ENCODE measurements around the gene CISH. TPM values are rescaled to one million over a fixed set of nuclear protein-coding genes. Genes with fewer than 3 reads are reported as not detected.
A peak's percentile ranks its signal among the peaks of the same experiment; 100 is the strongest.

CISH gene
- total RNA-seq, 4 donors from 2014 or later, result 3.3 to 50.5 (median 20.3) TPM

DNA sequence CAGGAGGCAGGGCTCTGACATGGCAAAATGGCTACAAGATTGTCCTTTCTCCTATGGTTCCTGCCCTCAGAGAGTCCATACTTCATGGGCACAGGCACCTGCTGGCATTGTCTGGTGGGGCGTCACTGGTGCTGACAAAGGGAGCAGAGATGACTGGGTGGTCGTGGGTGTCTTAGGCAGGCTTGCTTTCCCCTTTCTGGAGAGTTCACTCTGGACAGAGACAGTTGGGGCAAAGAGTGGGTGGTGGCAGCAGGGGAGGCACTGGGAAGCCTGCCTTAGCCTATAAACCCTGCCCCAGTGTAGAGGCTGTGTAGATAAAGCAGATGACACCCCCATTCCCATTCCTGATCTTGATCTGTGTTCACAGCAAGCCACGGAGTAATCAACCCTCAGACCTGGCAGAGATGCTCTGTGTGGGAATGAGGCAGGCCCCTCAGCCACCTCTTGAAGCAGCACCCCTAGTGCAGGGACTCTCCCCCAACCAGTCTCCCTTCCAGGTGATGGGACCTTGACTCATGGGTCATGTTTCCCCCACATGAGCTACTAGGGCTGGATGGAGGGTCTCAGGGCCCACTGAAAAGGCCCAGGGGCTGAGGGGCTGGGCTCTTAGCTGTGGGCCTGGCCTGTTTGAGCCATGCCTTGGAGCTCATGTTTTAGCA lies 42.5 kb upstream of the CISH start:
- in situ Hi-C loops (cut with MboI; ENCODE audit: low sequenced_read_pairs in 4 of 4), result no loop called here

DNA sequence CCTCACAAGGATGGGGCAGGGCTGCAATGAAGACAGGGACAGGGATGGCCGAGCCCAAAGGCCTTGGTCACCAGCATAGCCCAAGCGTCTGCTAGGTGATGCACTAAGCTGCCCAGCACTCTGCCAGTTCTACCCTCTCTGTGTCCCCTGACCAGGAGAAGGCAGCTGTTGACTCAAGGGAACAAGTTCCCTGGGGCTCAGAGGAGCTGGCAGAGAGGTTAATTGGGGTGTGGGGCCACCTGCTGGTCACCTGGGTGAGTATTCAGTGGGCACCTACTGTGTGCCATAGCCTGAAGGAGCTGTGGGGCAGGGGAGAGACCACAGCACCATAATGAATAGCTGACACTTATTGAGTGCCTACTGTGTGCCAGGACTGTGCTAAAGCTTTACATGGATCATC lies 41.1 kb upstream of the CISH start:
- intact Hi-C loops (cut with DNase I; ENCODE audit: low total_unique reads) (loop anchor here (1.0 to 2.0 kb wide), 3 partner anchors 25 to 80 kb away; no protein-coding TSS in a partner anchor), in situ Hi-C loops (cut with MboI; ENCODE audit: low sequenced_read_pairs in 4 of 4) (no loop called here)
- Histone ChIP-seq H3K4me1 (peaks cover 27 to 32% of the 10 kb centered on the region in 2 donors), H3K27ac (peak overlapping the region; percentile 54 to 74 (median 69)), H3K9me3 (no peaks in the 10 kb centered on the region), H3K36me3 (peaks cover 0 to 12% of the 10 kb centered on the region in 2 donors), H3K4me3 (no peak overlapping the region), H3K27me3 (no peaks in the 10 kb centered on the region)
- no peak for TF ChIP-seq POLR2A (IDR thresholded peaks at IDR 0.05)
- TF ChIP-seq, protein P1, sequence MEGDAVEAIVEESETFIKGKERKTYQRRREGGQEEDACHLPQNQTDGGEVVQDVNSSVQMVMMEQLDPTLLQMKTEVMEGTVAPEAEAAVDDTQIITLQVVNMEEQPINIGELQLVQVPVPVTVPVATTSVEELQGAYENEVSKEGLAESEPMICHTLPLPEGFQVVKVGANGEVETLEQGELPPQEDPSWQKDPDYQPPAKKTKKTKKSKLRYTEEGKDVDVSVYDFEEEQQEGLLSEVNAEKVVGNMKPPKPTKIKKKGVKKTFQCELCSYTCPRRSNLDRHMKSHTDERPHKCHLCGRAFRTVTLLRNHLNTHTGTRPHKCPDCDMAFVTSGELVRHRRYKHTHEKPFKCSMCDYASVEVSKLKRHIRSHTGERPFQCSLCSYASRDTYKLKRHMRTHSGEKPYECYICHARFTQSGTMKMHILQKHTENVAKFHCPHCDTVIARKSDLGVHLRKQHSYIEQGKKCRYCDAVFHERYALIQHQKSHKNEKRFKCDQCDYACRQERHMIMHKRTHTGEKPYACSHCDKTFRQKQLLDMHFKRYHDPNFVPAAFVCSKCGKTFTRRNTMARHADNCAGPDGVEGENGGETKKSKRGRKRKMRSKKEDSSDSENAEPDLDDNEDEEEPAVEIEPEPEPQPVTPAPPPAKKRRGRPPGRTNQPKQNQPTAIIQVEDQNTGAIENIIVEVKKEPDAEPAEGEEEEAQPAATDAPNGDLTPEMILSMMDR (IDR thresholded peaks at IDR 0.05 in 4 of 5, conservative IDR thresholded peaks at IDR 0.05 in 1 of 5), result peak; percentile 42 to 83 (median 71)
- peak; percentile 42 to 60 for ATAC-seq
- DNase-seq, result peak; percentile 33 to 75

More for the DNA sequence above, 42.5 kb upstream of the CISH start:
- H3K4me1 ChIP-seq, result peaks cover 16 to 19% of the 10 kb centered on the region in 2 donors
- intact Hi-C loops (cut with DNase I; ENCODE audit: low total_unique reads), result loop anchor here (2.0 kb wide), 1 partner anchor 81 kb away; no protein-coding TSS in a partner anchor
- TF ChIP-seq POLR2A (IDR thresholded peaks at IDR 0.05), result no peak
- TF ChIP-seq, protein P1 (IDR thresholded peaks at IDR 0.05 in 4 of 5, conservative IDR thresholded peaks at IDR 0.05 in 1 of 5), result no peak
- DNase-seq (no peak), ATAC-seq (no peak)
- H3K27ac ChIP-seq, result no peak overlapping the region
- H3K4me3 ChIP-seq, result no peak overlapping the region
- no peaks in the 10 kb centered on the region for H3K9me3 ChIP-seq
- H3K36me3 ChIP-seq, result no peaks in the 10 kb centered on the region
- H3K27me3 ChIP-seq, result no peaks in the 10 kb centered on the region

DNA sequence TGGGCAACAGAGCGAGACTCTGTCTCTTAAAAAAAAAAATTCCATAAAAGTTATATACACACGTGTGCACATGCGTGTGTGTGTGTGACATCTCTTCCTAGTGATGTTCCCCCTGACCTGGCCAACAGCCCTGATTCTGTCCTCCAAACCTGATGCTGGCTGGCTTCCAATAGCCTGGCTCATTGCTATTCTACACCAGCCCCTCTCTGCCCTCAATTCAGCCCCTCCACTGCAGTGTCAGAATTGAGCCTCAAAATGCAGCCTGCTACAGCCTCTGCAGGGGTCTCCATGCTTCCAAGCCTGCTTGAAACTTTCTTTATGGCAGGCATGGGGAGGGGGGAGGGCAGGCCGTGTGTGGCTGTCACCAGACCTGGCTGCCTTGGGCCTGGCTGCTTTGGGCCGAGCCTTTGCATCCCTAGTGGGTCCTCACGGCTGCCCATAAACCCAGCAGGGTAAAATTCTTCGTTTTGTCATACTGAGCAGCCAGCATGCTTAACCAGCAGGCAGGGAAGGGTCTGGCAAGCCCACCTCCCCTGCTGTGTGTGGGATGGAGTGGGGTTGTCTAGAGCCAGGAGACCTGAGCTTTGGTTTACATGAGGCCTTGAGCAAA lies 40.5 kb upstream of the CISH start:
- peaks cover 27 to 33% of the 10 kb centered on the region in 2 donors for H3K4me1 ChIP-seq
- in situ Hi-C loops (cut with MboI; ENCODE audit: low sequenced_read_pairs in 4 of 4), result no loop called here
- no peaks in the 10 kb centered on the region for H3K27me3 ChIP-seq
- intact Hi-C loops (cut with DNase I; ENCODE audit: low total_unique reads), result loop anchor here (1.0 to 2.0 kb wide), 3 partner anchors 25 to 79 kb away; no protein-coding TSS in a partner anchor
- TF ChIP-seq, protein P1 (IDR thresholded peaks at IDR 0.05 in 4 of 5, conservative IDR thresholded peaks at IDR 0.05 in 1 of 5), result no peak
- no peak for TF ChIP-seq POLR2A (IDR thresholded peaks at IDR 0.05)
- H3K4me3 ChIP-seq, result no peak overlapping the region
- peaks cover 0 to 19% of the 10 kb centered on the region in 2 donors for H3K36me3 ChIP-seq
- no peaks in the 10 kb centered on the region for H3K9me3 ChIP-seq
- no peak for DNase-seq
- peak overlapping the region; percentile 54 to 74 (median 69) for H3K27ac ChIP-seq
- ATAC-seq, result no peak

DNA sequence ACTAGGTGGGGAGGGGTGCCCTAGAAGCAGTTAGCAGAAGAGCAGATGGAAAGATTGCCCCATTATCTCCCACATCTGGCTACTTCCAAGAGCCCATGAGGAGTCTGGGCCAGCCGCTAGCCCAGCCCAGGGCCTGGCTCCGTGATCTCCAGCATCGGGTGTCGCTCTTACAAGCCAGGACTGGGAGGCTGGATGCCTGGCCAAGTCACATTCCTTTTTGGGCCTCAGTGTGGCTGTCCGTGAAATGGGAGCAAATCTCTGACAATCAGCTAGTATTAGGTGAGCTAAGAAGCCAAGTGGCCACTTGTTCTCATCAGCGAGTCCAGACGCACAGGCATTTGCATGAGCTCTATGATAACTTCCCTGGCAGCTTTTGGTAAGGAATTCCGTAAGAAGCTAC lies 39.9 kb upstream of the CISH start:
- TF ChIP-seq POLR2A (IDR thresholded peaks at IDR 0.05), result no peak
- TF ChIP-seq, protein P1 (IDR thresholded peaks at IDR 0.05 in 4 of 5, conservative IDR thresholded peaks at IDR 0.05 in 1 of 5), result no peak
- ATAC-seq (peak in 1 of 2 donors; percentile 7), DNase-seq (peak in 1 of 2 donors; percentile 57)
- intact Hi-C loops (cut with DNase I; ENCODE audit: low total_unique reads) (no loop called here), in situ Hi-C loops (cut with MboI; ENCODE audit: low sequenced_read_pairs in 4 of 4) (no loop called here)
- Histone ChIP-seq H3K4me1 (peaks cover 27 to 33% of the 10 kb centered on the region in 2 donors), H3K9me3 (no peaks in the 10 kb centered on the region), H3K27me3 (no peaks in the 10 kb centered on the region), H3K36me3 (peaks cover 0 to 25% of the 10 kb centered on the region in 2 donors), H3K27ac (peak overlapping the region; percentile 54 to 74 (median 69)), H3K4me3 (no peak overlapping the region)
